Kidney (tissue), 14 donors: ENCODE results near the gene ECT2L. TPM values are rescaled to one million over a fixed set of nuclear protein-coding genes. Genes with fewer than 3 reads are reported as not detected.

Experiments
- DNase-seq, 5 donors: peaks; one replicate each; pipeline ENCODE4 v3.0.0-alpha.2; 2013 to 2020
- FAIRE-seq: peaks from 2 replicates; lab custom pipeline; 2012; peaks lifted over from hg19 to GRCh38; lab: Jason Lieb, UNC
- H3K27ac ChIP-seq, 2 donors: one replicate each; pipeline ENCODE4 v1.7.0; 2013; ENCODE audit warnings: low read depth in 2 of 2, low read length in 2 of 2, inconsistent platforms in 1 of 2
- H3K27me3 ChIP-seq: one replicate; pipeline ENCODE4 v1.7.1; 2013; ENCODE audit warnings: low read length, inconsistent platforms; ENCODE audit not compliant: control insufficient read depth, insufficient read depth
- H3K36me3 ChIP-seq, 3 donors: one replicate each; pipeline versions ENCODE4 v1.7.0 to v1.7.1; 2013; ENCODE audit warnings: low read length in 3 of 3, control low read depth in 1 of 3, inconsistent platforms in 1 of 3; ENCODE audit not compliant: insufficient read depth in 3 of 3, control insufficient read depth in 2 of 3
- H3K4me1 ChIP-seq, 3 donors: one replicate each; pipeline versions ENCODE4 v1.7.0 to v1.7.1; 2013; ENCODE audit warnings: low read length in 3 of 3, inconsistent platforms in 1 of 3, low read depth in 1 of 3; ENCODE audit not compliant: control insufficient read depth in 2 of 3, insufficient read depth in 2 of 3
- H3K4me3 ChIP-seq, 3 donors: one replicate each; pipeline versions ENCODE4 v1.7.0 to v1.8.1; 2013; ENCODE audit warnings: low read length in 3 of 3, control low read depth in 1 of 3, inconsistent platforms in 1 of 3
- H3K9ac ChIP-seq, 3 donors: one replicate each; pipeline versions ENCODE4 v1.7.0 to v1.7.1; 2013; ENCODE audit warnings: low read length in 3 of 3, control low read depth in 1 of 3, inconsistent platforms in 1 of 3
- H3K9me3 ChIP-seq, 3 donors: one replicate each; pipeline versions ENCODE4 v1.7.0 to v1.7.1; 2013; ENCODE audit warnings: low read length in 3 of 3, control low read depth in 1 of 3, inconsistent platforms in 1 of 3; ENCODE audit not compliant: control insufficient read depth in 2 of 3, insufficient read depth in 1 of 3
- CTCF ChIP-seq: IDR thresholded peaks from 3 replicates; pipeline ENCODE4 v1.5.1; 2012; ENCODE audit warnings: mild to moderate bottlenecking, moderate library complexity, borderline replicate concordance; ENCODE audit not compliant: insufficient read depth; ENCODE audit errors: extremely low read depth
- intact Hi-C: fragments of 100-400 bp; cut with DNase I; formaldehyde crosslinking; loops from one replicate; pipeline ENCODE4 v1.11.1; 2022
- polyA plus RNA-seq: library from polyadenylated mRNA; stranded (reverse); fragments of 350-450 nt; fragmentation: Illumina TruSeq; extraction: RNeasy Lipid Tissue Mini Kit (QIAGEN cat#74804); gene quantifications from one replicate; pipeline ENCODE4 v1.2.3, GENCODE V29; 2014; ENCODE audit warnings: low read depth, low replicate concordance; ENCODE audit not compliant: insufficient read depth
- total RNA-seq: library from RNA; stranded (reverse); fragmentation: NEBNext Ultra II Directional; extraction: Animal tissue kit (Norgen Biotek cat#: 25700); gene quantifications from one replicate; pipeline ENCODE4 v1.2.1, GENCODE V29; 2021
- donor health status: control.
- donor health status: control.
- donor health status: control.
- donor health status: control.
- donor health status: control.
- donor health status: DM: yes; HTN: yes; CAD: no.
- donor health status: Normal renal cell carcinoma (clear cell type).

The ECT2L gene
- total and polyA plus RNA-seq, 2 donors from 2014 or later = 0.13 TPM; not detected in 1

DNA sequence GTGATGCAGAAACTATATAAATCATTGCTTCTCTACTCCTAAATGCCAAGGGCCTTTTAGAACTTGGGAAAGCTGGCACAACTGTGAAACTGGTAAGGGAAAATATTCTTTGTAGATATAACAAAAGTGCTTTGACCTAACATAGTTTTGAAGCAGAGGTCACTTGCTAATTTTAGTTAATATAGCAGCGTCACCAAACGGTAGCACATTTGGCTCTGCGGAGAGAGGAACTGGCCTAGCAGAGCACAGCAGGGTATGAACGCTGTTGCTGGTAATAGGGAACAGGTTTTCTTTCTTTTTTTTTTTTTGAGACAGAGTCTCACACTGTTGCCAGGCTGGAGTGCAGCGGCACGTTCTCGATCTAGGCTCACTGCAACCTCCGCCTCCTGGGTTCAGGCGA lies 67.4 kb downstream of the ECT2L start:
- Histone ChIP-seq H3K27me3 (no peaks in the 10 kb centered on the region), H3K4me1 (no peaks in the 10 kb centered on the region), H3K9me3 (no peaks in the 10 kb centered on the region), H3K36me3 (no peaks in the 10 kb centered on the region), H3K27ac (no peak overlapping the region), H3K9ac (no peak overlapping the region), H3K4me3 (no peak overlapping the region)
- DNase-seq (peak in 1 of 5 donors; percentile 22), FAIRE-seq (no peak)
- TF ChIP-seq CTCF = no peak
- intact Hi-C loops = no loop called here

GRCh38 chr6:138864343-138864890 lies 68.5 kb downstream of the ECT2L start:
- no peak for TF ChIP-seq CTCF
- FAIRE-seq (no peak), DNase-seq (no peak)
- Histone ChIP-seq H3K4me1 (no peaks in the 10 kb centered on the region), H3K27me3 (no peaks in the 10 kb centered on the region), H3K9me3 (no peaks in the 10 kb centered on the region), H3K27ac (no peak overlapping the region), H3K36me3 (no peaks in the 10 kb centered on the region), H3K4me3 (no peak overlapping the region), H3K9ac (no peak overlapping the region)
- intact Hi-C loops = no loop called here

DNA sequence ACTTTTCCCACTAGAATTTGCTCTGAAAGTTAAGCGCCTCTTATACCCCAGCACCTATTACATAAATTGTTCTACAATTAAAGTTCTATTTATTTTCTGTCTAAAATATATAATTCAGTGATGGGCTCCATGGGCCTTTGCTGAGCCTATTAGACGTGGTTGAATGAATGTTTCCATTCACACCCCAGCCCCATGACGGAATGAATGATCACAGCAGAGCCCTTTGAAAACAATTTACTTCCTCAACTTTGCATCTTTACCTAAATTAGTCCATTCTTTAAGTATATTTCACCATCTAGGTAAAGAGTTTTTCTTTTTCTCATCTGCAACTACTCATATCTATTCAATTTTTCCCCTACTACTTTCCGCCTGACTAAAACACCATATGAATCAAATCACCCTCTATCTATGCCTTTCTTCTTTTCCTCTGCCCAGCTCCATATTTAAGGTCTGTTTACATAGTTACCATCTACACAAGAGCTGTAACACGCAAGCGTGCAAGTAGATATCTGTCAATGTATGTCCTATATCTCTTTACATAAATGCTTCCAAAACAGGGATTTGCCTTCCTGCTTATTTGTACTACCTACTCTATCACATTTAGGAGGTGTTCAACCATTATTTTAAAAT lies 69.7 kb downstream of the ECT2L start:
- Histone ChIP-seq H3K27me3 (no peaks in the 10 kb centered on the region), H3K4me3 (no peak overlapping the region), H3K27ac (no peak overlapping the region), H3K9ac (no peak overlapping the region), H3K9me3 (no peaks in the 10 kb centered on the region), H3K4me1 (no peaks in the 10 kb centered on the region), H3K36me3 (no peaks in the 10 kb centered on the region)
- TF ChIP-seq CTCF = no peak
- intact Hi-C loops = no loop called here
- DNase-seq (no peak), FAIRE-seq (no peak)
